HG03064 (cell line): ENCODE data around the gene NDC1.
A peak's percentile ranks its signal among the peaks of the same experiment; 100 is the strongest.
"Not testable (repeated sequence)": the region's sequence is repeated elsewhere in the genome, so short reads cannot be mapped to it uniquely, and the experiment has no call there.

ENCODE experiments used
- ATAC-seq: cut with Tn5 transposase; IDR thresholded peaks from one replicate; pipeline ENCODE4 v1.9.1; 2021; ENCODE audit warnings: low read depth; ENCODE audit not compliant: unreplicated experiment

NDC1 gene

GRCh38 chr1:53769184-53769583 lies 68.9 kb downstream of the NDC1 start:
- no peak for ATAC-seq

- ATAC-seq = no peak
These were observed 71.2 kb downstream of the NDC1 start for GRCh38 chr1:53766831-53767405.

- no peak for ATAC-seq
These were observed 71.8 kb downstream of the NDC1 start for GRCh38 chr1:53766194-53766742.

GRCh38 chr1:53765657-53766056 lies 72.4 kb downstream of the NDC1 start:
- no peak for ATAC-seq

- ATAC-seq = no peak
These were observed 74.2 kb downstream of the NDC1 start for GRCh38 chr1:53763911-53764310.

- ATAC-seq = no peak
These were observed 74.6 kb downstream of the NDC1 start for GRCh38 chr1:53763461-53763860.

- ATAC-seq = not testable (repeated sequence)
These were observed 77.6 kb downstream of the NDC1 start for GRCh38 chr1:53760497-53760896.

- no peak for ATAC-seq
These were observed 82.2 kb downstream of the NDC1 start for GRCh38 chr1:53755874-53756273.

- ATAC-seq = no peak
These were observed 83.4 kb downstream of the NDC1 start for GRCh38 chr1:53754484-53755312.

GRCh38 chr1:53752281-53752680 lies 85.8 kb downstream of the NDC1 start:
- no peak for ATAC-seq

- ATAC-seq = no peak
These were observed 90.3 kb downstream of the NDC1 start for GRCh38 chr1:53747841-53748240.

GRCh38 chr1:53740621-53741105 lies 97.4 kb downstream of the NDC1 start:
- no peak for ATAC-seq

GRCh38 chr1:53739109-53739681 lies 98.9 kb downstream of the NDC1 start, which contains the start of gene GLIS1:
Gene GLIS1, minus strand, starts transcription at chr1:53739164. Its CDS starts 1,100 bp downstream, at chr1:53738064.
- ATAC-seq = peak; percentile 94

- ATAC-seq = no peak
These were observed 99.6 kb downstream of the NDC1 start for GRCh38 chr1:53738205-53739108.

GRCh38 chr1:53737648-53738204 lies 100.4 kb downstream of the NDC1 start:
- ATAC-seq = no peak

- no peak for ATAC-seq
These were observed 101.8 kb downstream of the NDC1 start for GRCh38 chr1:53736290-53736689.

GRCh38 chr1:53735681-53736080 lies 102.4 kb downstream of the NDC1 start:
- ATAC-seq = no peak

- ATAC-seq = no peak
These were observed 102.8 kb downstream of the NDC1 start for GRCh38 chr1:53735261-53735660.

- ATAC-seq = no peak
These were observed 103.4 kb downstream of the NDC1 start for GRCh38 chr1:53734650-53735211.
